ENCODE results near the gene MACROD1. TPM values are rescaled to one million over a fixed set of nuclear protein-coding genes. Genes with fewer than 3 reads are reported as not detected.

Gene MACROD1
- total RNA-seq, 2 donors from 2014 or later = 17.4 to 18.4 TPM

DNA sequence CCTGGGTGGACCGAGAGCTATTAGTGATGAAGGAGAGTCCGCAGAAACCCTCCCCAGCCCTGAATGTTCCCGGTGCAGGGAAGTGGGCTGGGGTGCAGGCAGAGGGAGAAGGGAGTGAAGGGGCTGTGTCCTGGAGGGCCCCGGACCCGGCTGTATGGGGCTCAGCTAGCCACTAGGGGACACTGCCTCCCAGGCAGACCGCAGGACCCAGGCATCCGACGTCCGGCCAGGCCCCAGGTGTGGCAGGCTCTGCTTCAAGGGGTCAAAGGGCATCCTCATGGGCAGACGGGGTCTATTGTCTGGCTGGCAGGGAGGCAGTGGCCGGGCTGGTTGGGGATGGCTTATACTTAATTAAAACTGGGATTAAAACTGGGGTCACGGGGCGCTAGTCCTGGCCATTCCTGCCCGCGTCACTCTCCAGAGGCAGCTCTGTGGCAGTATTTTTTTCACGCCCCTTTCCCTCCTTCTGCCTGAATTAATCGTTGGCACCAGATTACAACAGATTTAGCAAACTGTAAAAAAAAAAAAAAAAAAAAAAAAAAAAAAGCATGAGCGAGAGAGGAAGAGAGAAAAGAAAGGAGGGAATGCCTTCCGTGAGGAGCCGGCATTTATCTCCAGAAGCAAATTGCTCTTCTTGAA, 125.1 kb downstream of the MACROD1 start:
- Mint-ChIP-seq H3K36me3 (ENCODE audit: insufficient read depth in 2 of 2) (no peaks in the 10 kb centered on the region), H3K4me3 (no peak overlapping the region), H3K27ac (no peak overlapping the region), H3K4me1 (ENCODE audit: low read depth) (no peaks in the 10 kb centered on the region), H3K27me3 (ENCODE audit: low read depth) (peaks cover 7% of the 10 kb centered on the region), H3K9me3 (no peaks in the 10 kb centered on the region)
- no peak for DNase-seq
- ATAC-seq (replicated peaks in 1 of 2) = no peak

DNA sequence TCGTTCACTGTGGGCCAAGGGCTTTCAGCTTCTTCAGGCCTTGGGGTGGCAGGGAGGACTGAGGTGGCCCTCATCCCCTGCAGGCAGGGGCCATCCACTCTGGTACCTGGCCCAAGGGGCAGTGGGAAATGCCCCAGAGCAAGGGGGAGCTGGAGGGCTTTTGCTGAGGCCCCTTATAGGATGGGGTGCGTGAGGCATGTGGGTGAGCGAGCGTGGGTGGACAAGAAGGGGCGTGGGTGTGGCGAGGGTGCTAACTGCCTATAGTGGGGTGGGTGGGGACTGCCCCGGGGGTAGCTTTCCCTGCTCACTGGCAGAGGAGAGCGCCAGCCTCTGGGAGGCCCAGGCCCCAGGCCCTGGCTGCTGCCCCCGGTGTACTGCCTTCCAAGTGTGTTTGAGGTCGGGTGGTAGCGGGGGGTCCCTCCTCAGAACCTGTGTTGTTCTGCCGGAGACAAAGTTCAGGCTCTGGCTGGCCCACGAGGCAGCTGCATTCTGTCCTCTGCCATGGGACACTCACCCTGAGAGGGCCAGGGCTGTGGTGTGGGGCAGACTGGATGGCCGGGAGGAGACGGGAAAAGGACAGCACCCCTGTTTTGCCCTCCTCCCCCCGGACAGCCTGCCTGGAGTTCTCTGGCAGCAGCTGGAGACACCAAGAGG, 126.8 kb downstream of the MACROD1 start:
- H3K4me1 Mint-ChIP-seq (ENCODE audit: low read depth) = peaks cover 5% of the 10 kb centered on the region
- H3K4me3 Mint-ChIP-seq = no peak overlapping the region
- peaks cover 19% of the 10 kb centered on the region for H3K27me3 Mint-ChIP-seq (ENCODE audit: low read depth)
- no peaks in the 10 kb centered on the region for H3K36me3 Mint-ChIP-seq (ENCODE audit: insufficient read depth in 2 of 2)
- H3K9me3 Mint-ChIP-seq = no peaks in the 10 kb centered on the region
- H3K27ac Mint-ChIP-seq = no peak overlapping the region
- no peak for DNase-seq
- no peak for ATAC-seq (replicated peaks in 1 of 2)

- peaks cover 24% of the 10 kb centered on the region for H3K27me3 Mint-ChIP-seq (ENCODE audit: low read depth)
- no peak overlapping the region for H3K27ac Mint-ChIP-seq
- DNase-seq = no peak
- no peaks in the 10 kb centered on the region for H3K36me3 Mint-ChIP-seq (ENCODE audit: insufficient read depth in 2 of 2)
- no peaks in the 10 kb centered on the region for H3K9me3 Mint-ChIP-seq
- H3K4me3 Mint-ChIP-seq = no peak overlapping the region
- no peak for ATAC-seq (replicated peaks in 1 of 2)
- H3K4me1 Mint-ChIP-seq (ENCODE audit: low read depth) = peaks cover 5% of the 10 kb centered on the region
Observed at GRCh38 chr11:64038500-64038899, 127.4 kb downstream of the MACROD1 start.

DNA sequence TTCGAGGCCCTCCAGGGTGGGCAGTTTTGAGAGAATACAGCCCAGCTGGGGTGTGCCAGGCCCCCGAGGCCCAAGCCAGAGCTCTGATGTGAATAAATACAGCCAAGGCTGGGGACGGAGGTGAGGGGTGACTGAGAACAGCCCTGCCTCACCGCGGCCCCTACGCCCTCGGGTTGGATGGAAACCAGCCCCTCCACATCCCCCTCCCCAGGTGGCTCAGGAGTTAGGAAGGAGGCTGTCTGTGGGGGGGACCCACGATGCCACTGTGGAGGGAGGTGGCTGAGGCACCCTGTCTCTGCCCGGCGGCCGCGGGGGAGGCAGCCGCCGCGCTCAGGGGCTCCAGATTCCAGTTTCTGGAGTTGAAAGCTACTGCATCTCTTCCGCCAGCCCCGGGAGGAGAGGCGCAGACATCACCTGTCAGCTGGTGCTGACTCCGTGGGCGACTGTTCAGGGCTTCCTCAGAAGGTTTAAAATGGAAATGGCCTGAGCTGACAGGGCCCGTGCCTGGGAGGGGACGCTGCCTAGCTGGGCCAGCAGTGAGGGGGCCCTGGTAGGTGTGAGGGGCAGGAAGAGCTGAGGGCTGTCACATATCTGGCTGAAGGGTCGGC, 128.8 kb downstream of the MACROD1 start:
- Mint-ChIP-seq H3K4me3 (no peak overlapping the region), H3K4me1 (ENCODE audit: low read depth) (peaks cover 5% of the 10 kb centered on the region), H3K27ac (no peak overlapping the region), H3K9me3 (no peaks in the 10 kb centered on the region), H3K27me3 (ENCODE audit: low read depth) (peaks cover 24% of the 10 kb centered on the region), H3K36me3 (ENCODE audit: insufficient read depth in 2 of 2) (no peaks in the 10 kb centered on the region)
- DNase-seq (no peak), ATAC-seq (replicated peaks in 1 of 2) (no peak)

DNA sequence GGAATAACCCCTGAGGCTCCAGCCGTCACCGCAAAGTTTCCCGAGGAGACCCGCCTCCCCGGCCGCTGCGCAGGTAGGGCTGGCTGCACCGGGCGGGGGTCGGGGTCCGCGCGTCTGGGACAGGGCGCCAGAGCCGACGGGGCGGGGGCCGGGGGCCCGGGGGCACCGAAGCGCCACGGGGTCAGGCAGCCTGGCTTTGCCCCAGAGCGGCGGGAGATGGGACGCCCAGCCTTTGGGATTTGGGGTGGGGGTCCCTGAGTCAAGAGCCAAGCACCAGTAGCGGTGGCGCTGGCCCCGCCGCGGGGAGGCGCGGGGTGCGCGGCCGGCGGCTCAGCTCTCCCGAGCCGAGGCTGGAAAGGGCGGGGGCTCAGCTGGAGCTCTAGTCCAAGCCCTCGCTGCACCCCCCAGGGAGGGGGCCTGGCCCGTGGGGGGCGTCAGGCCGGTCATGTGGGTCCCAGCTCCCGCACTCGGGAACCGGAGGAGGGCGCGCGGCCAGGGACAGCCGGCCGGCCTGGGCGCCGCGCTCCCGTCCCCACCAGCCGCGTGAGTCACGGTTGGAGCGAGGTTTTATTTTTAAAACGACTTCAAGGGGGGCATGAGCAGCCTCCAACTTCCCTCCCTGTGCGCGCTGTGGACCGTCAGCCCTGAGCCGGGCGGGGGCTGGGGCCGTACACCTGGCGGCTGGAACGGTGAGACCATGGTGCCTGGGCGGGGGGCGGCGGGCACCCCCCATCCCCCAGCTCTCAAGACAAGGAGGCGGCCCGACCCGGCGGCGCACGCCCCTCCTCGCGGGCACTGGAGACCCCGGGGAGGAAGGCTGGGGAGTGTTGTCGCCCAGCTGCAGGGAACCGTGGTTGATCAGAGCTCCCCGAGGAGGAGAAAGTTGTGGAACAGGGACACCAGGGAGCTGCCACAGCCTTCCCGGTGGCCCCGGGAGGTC, 129.6 kb downstream of the MACROD1 start:
- Mint-ChIP-seq H3K4me3 (no peak overlapping the region), H3K4me1 (ENCODE audit: low read depth) (peaks cover 5% of the 10 kb centered on the region), H3K27me3 (ENCODE audit: low read depth) (peaks cover 24% of the 10 kb centered on the region), H3K27ac (no peak overlapping the region), H3K9me3 (no peaks in the 10 kb centered on the region), H3K36me3 (ENCODE audit: insufficient read depth in 2 of 2) (no peaks in the 10 kb centered on the region)
- DNase-seq = no peak
- peak in 1 of 2 donors; percentile 31 for ATAC-seq (replicated peaks in 1 of 2)

GRCh38 chr11:64035576-64035975, 130.3 kb downstream of the MACROD1 start, which contains the start of gene FLRT1:
FLRT1 (plus strand) TSS chr11:64035931; CDS start chr11:64116268, 80,337 bp downstream.
- no peak within 1 kb of the TSS for H3K27ac Mint-ChIP-seq

DNA sequence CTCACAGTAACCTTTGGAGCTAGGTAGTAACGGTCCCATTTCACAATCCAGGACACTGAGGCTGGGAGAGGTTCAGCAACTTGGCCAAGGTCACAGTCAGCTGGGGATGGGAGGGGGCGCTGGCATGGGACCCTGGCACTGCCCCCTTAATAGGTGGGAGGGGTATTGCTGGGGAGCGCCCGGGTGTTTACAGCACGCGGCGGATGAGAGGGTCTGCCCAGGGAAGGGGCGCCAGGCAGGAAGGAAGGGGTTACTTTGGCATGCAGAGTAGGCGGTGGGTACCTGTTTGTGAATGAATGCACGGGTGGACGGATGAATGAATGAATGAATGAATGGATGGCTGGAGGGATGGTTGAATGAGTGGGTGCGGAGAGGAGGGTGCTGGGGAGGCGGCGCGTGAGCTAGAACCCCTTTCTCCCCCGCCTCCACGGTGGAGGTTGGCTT, 130.8 kb downstream of the MACROD1 start:
- H3K4me1 Mint-ChIP-seq (ENCODE audit: low read depth) = peaks cover 5% of the 10 kb centered on the region
- H3K27ac Mint-ChIP-seq = no peak overlapping the region
- ATAC-seq (replicated peaks in 1 of 2) = no peak
- peaks cover 29% of the 10 kb centered on the region for H3K27me3 Mint-ChIP-seq (ENCODE audit: low read depth)
- H3K4me3 Mint-ChIP-seq = peak overlapping the region; percentile 29 to 80
- DNase-seq = no peak
- H3K36me3 Mint-ChIP-seq (ENCODE audit: insufficient read depth in 2 of 2) = no peaks in the 10 kb centered on the region
- H3K9me3 Mint-ChIP-seq = no peaks in the 10 kb centered on the region

More at GRCh38 chr11:64035576-64035975, 130.3 kb downstream of the MACROD1 start, which contains the start of gene FLRT1:
- H3K27me3 Mint-ChIP-seq (ENCODE audit: low read depth) = peaks cover 25% of the 10 kb centered on the region
- ATAC-seq (replicated peaks in 1 of 2) (no peak), DNase-seq (no peak)
- H3K9me3 Mint-ChIP-seq = no peaks in the 10 kb centered on the region
- peaks cover 5% of the 10 kb centered on the region for H3K4me1 Mint-ChIP-seq (ENCODE audit: low read depth)
- H3K4me3 Mint-ChIP-seq = peak within 1 kb of the TSS; percentile 29 to 80
- no peaks in the 10 kb centered on the region for H3K36me3 Mint-ChIP-seq (ENCODE audit: insufficient read depth in 2 of 2)

- H3K27me3 Mint-ChIP-seq (ENCODE audit: low read depth) = peaks cover 26% of the 10 kb centered on the region
- H3K36me3 Mint-ChIP-seq (ENCODE audit: insufficient read depth in 2 of 2) = no peaks in the 10 kb centered on the region
- DNase-seq (no peak), ATAC-seq (replicated peaks in 1 of 2) (no peak)
- no peaks in the 10 kb centered on the region for H3K9me3 Mint-ChIP-seq
- peaks cover 5% of the 10 kb centered on the region for H3K4me1 Mint-ChIP-seq (ENCODE audit: low read depth)
- no peak overlapping the region for H3K4me3 Mint-ChIP-seq
- H3K27ac Mint-ChIP-seq = no peak overlapping the region
Observed at GRCh38 chr11:64034411-64034811, 131.5 kb downstream of the MACROD1 start.

DNA sequence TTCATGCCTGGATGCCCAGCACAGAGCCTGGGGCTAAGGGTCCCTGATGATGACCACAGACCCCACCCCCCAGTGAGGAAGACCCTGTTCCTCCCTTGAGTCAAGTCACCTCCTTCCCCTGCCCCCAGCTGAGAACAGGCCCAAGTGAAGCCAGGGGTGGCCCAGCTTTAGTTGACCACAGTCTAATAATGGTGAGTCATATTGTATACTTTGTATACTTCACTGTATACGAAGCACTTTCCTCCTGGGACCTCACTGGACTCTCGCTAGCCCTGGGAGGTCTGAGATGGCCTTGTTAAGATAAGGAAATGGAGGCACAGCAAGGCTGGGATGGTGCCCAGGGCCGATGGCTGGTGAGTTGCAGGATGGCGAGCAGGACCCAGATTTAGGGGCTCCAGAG, 133.9 kb downstream of the MACROD1 start:
- H3K4me3 Mint-ChIP-seq = no peak overlapping the region
- no peaks in the 10 kb centered on the region for H3K36me3 Mint-ChIP-seq (ENCODE audit: insufficient read depth in 2 of 2)
- no peak for DNase-seq
- peaks cover 28% of the 10 kb centered on the region for H3K27me3 Mint-ChIP-seq (ENCODE audit: low read depth)
- peaks cover 5% of the 10 kb centered on the region for H3K4me1 Mint-ChIP-seq (ENCODE audit: low read depth)
- no peak for ATAC-seq (replicated peaks in 1 of 2)
- H3K9me3 Mint-ChIP-seq = no peaks in the 10 kb centered on the region
- H3K27ac Mint-ChIP-seq = no peak overlapping the region

DNA sequence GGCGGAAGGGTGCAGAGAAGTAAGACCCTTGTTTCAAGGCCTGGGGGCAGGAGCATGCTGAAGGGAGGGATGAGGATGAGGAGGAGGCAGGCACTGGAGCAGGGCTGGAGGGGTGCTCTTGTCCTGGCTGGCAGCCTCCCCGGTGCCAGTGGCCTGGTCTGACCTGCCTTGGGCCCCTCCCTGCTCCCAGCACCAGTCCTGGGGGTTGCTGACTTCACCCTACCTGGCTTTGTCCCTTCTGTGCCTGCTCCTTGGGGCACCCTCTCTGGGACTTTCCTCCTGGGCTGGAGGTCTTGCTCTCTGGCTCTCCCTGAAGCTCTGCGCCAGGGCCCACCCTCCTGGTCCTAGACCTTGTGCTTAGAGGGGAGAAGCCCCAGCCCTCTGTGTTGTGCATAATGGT, 134.9 kb downstream of the MACROD1 start:
- Mint-ChIP-seq H3K27ac (no peak overlapping the region), H3K27me3 (ENCODE audit: low read depth) (peaks cover 31% of the 10 kb centered on the region), H3K9me3 (no peaks in the 10 kb centered on the region), H3K4me3 (no peak overlapping the region), H3K4me1 (ENCODE audit: low read depth) (peaks cover 5% of the 10 kb centered on the region), H3K36me3 (ENCODE audit: insufficient read depth in 2 of 2) (no peaks in the 10 kb centered on the region)
- DNase-seq (no peak), ATAC-seq (replicated peaks in 1 of 2) (no peak)

GRCh38 chr11:64029773-64030172, 136.1 kb downstream of the MACROD1 start:
- Mint-ChIP-seq H3K27ac (no peak overlapping the region), H3K27me3 (ENCODE audit: low read depth) (peaks cover 25% of the 10 kb centered on the region), H3K9me3 (no peaks in the 10 kb centered on the region), H3K36me3 (ENCODE audit: insufficient read depth in 2 of 2) (no peaks in the 10 kb centered on the region), H3K4me1 (ENCODE audit: low read depth) (no peaks in the 10 kb centered on the region), H3K4me3 (no peak overlapping the region)
- no peak for ATAC-seq (replicated peaks in 1 of 2)
- no peak for DNase-seq

DNA sequence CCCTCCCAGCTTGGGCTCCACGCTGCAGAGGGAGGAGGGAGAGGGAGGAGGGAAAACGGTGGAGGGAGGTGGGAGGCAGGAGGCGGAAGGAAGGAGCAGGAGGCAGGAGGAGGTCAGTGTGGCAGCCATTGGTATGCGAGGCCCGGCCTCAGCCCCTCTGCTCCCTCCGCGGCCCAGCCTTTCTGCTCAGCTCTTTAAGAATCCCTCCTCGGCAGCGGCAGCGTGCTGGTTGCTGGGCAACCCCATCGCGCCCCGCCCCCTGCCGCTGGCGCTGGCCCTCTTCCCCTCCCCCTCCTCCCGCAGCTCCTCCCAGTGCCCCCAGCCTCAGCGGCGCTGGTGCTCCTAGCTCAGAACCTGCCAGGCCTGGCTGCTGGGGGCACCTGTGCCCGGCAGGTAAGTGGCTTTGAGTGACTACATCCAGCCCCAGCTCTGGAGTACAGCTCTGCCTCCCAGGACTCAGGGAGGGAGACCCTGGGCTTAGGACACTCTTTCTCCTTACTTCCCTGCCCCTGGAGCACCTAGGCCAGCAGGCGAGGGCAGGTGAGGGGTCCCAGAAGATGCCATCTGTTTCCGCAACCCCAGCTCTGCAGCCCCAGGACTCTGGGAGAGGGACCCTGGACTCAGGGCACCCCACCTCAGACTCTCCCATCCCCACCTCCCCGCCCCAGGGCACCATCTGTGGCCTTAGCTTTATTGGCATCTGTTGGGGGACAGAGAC, 137.4 kb downstream of the MACROD1 start:
- ATAC-seq (replicated peaks in 1 of 2) = no peak
- Mint-ChIP-seq H3K9me3 (no peaks in the 10 kb centered on the region), H3K36me3 (ENCODE audit: insufficient read depth in 2 of 2) (no peaks in the 10 kb centered on the region), H3K27me3 (ENCODE audit: low read depth) (peaks cover 14% of the 10 kb centered on the region), H3K27ac (no peak overlapping the region), H3K4me1 (ENCODE audit: low read depth) (no peaks in the 10 kb centered on the region), H3K4me3 (no peak overlapping the region)
- DNase-seq = no peak
